Activated naive CD8-positive, alpha-beta T cell (primary cell): ENCODE results near the gene LNPEP.
A peak's percentile ranks its signal among the peaks of the same experiment; 100 is the strongest.

ENCODE experiments used
- H3K27ac Mint-ChIP-seq: one replicate; pipeline ENCODE4 v1.8.0; 2021; ENCODE audit warnings: mixed read lengths
- H3K27me3 Mint-ChIP-seq: one replicate; pipeline ENCODE4 v1.8.0; 2021; ENCODE audit warnings: mixed read lengths
- H3K36me3 Mint-ChIP-seq: one replicate; pipeline ENCODE4 v1.8.0; 2021; ENCODE audit warnings: mixed read lengths
- H3K4me1 Mint-ChIP-seq: one replicate; pipeline ENCODE4 v1.8.0; 2021; ENCODE audit warnings: low read depth, mixed read lengths
- H3K4me3 Mint-ChIP-seq: one replicate; pipeline ENCODE4 v1.8.0; 2021; ENCODE audit warnings: mild to moderate bottlenecking, mixed read lengths
- H3K9me3 Mint-ChIP-seq: one replicate; pipeline ENCODE4 v1.8.0; 2021; ENCODE audit warnings: low read depth, mixed read lengths

The LNPEP gene

DNA sequence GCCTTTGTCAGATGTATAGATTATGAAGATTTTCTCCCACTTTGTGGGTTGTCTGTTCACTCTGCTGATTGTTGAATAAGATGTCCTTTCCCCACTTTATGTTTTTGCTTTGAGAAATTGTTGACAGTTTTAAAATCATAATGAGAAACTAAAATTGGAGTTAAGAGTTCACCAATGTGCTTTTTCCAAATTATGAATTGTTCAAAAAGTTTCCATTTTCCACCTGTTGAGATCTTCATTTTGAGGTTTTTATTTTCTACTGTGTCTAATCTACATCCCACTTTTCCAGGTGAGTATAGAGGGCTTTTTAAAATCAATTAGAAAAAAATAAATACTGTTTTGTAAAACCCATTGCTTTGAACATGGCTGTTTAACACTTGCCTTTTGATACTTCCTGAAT lies 55.8 kb downstream of the LNPEP start:
- Mint-ChIP-seq H3K36me3 (peaks cover 27% of the 10 kb centered on the region), H3K9me3 (no peaks in the 10 kb centered on the region), H3K4me1 (peaks cover 50% of the 10 kb centered on the region), H3K4me3 (no peak overlapping the region), H3K27me3 (no peaks in the 10 kb centered on the region), H3K27ac (peak overlapping the region; percentile 61)

DNA sequence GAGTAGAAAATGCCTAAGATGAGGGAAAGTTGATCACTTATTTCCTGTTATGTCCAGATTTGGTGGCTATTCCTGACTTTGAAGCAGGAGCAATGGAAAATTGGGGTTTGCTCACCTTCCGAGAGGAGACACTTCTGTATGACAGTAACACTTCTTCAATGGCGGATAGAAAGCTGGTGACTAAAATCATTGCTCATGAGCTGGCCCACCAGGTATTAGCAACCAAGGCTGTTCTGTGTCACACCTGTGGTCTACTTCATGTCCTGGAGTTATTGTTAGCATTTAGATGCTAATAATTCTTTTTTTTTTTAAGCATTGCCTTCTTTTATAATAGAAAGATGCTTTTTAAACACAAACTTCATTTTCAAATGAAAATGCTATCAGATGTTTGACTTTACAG lies 57.9 kb downstream of the LNPEP start:
- peaks cover 27% of the 10 kb centered on the region for H3K36me3 Mint-ChIP-seq
- H3K27me3 Mint-ChIP-seq: no peaks in the 10 kb centered on the region
- peaks cover 50% of the 10 kb centered on the region for H3K4me1 Mint-ChIP-seq
- H3K27ac Mint-ChIP-seq: peak overlapping the region; percentile 61
- H3K4me3 Mint-ChIP-seq: no peak overlapping the region
- no peaks in the 10 kb centered on the region for H3K9me3 Mint-ChIP-seq

DNA sequence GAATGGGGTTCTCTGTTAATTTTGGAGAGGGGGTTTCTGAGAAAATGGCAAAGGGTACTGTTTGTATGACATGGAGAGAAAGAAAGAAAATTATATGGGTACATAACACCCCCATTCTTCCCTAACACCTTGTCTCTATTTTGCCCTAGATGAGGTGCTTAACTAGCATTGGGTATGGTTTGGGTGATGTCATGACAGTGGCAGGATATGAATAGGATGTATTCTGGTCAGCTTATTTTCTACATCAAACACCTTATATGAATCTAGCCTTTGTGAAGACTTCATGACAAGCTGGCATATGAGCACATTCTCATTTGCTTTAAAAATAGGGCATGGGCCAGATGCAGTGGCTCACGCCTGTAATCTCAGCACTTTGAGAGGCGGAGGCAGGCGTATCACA lies 58.6 kb downstream of the LNPEP start:
- peak overlapping the region; percentile 34 for H3K27ac Mint-ChIP-seq
- H3K36me3 Mint-ChIP-seq: peaks cover 28% of the 10 kb centered on the region
- H3K4me1 Mint-ChIP-seq: peaks cover 54% of the 10 kb centered on the region

DNA sequence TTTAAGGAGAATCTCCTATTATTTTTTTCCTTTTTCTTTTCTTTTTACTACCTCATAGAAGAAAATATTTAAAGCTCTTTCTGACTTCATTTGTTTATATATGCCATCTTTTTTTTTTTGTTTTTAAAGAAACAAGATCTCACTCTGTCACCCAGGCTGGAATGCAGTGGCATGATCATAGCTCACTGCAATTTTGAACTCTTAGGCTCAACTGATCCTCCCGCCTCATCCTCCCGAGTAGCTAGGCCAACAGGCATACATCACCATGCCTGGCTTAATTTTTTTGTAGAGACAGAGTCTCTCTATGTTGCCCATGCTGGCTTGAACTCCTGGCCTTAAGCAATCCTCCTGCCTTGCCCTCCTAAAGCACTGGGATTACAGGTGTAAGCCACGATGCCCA lies 59.5 kb downstream of the LNPEP start:
- Mint-ChIP-seq H3K36me3 (peaks cover 23% of the 10 kb centered on the region), H3K4me3 (no peak overlapping the region), H3K4me1 (peaks cover 45% of the 10 kb centered on the region), H3K27ac (peak overlapping the region; percentile 56), H3K9me3 (no peaks in the 10 kb centered on the region), H3K27me3 (no peaks in the 10 kb centered on the region)

More for the DNA sequence above, 58.6 kb downstream of the LNPEP start:
- Mint-ChIP-seq H3K27me3 (no peaks in the 10 kb centered on the region), H3K4me3 (no peak overlapping the region), H3K9me3 (no peaks in the 10 kb centered on the region)

DNA sequence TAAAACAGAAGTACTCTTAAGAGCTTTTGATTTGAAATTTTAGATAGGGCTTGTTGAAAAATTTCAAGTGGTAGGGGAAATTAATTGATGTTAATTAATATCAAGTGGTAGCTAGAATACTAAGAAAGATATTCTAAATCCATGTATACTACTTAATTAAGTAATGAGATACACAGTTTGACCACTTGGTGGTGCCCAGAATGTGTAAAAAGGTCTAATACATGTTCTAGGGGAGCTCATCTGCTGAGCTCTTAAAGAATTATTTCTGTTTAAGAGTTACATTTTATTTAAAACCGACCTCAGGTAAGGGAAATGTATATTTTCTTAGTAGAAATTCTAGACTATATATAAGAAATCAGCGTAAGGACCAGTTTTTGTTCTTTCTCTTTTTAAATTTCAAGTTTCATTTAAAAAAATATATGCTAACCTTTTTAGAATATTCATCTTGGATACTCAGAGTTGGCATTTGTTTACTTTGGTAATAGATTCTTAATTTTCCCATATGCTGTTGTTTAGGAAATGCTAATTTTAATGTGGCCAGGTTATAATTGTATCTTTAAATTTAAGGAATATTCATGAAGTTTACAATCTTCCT lies 61.5 kb downstream of the LNPEP start:
- H3K4me1 Mint-ChIP-seq: peaks cover 35% of the 10 kb centered on the region
- no peak overlapping the region for H3K4me3 Mint-ChIP-seq
- H3K27me3 Mint-ChIP-seq: no peaks in the 10 kb centered on the region
- H3K27ac Mint-ChIP-seq: no peak overlapping the region
- no peaks in the 10 kb centered on the region for H3K9me3 Mint-ChIP-seq
- H3K36me3 Mint-ChIP-seq: peaks cover 12% of the 10 kb centered on the region

DNA sequence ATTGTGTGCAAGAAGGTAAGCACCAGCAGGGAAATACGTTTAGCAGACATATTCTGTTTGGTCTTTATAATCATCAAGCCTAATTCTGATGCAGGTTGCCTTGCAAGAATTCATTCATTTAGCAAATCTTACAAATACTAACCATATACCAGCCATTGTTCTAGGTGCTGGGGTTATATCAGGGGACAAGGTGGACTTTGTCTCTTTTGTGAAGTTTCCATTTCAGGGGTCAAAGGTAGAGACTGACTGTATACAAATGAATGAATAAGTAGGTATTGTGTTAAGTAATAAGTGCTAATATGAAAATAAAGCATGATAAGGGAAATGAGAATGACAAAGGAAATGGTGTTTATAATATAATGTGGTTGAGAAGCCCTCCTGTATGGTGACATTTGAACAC lies 64.0 kb downstream of the LNPEP start:
- Mint-ChIP-seq H3K4me3 (no peak overlapping the region), H3K27me3 (no peaks in the 10 kb centered on the region), H3K27ac (peak overlapping the region; percentile 10), H3K9me3 (no peaks in the 10 kb centered on the region), H3K36me3 (peaks cover 6% of the 10 kb centered on the region), H3K4me1 (peaks cover 20% of the 10 kb centered on the region)

DNA sequence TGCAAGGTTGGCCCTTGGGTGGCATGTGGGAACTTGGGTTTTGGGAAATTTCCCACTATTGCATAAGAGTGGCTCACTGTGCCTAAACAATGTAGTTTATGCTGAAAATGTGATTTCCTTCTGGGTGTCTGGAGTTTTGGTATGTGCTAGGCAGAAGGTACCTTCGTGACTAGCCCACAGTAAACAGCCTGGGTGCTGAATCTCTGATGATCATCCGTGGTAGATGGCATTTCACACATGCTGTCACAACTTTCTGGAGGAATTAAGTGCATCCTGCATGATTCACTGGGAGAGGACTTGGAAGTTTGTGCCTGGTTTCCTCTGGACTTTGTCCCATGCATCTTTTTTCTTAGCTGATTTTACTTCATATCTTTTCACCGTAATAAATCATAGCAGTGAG lies 64.5 kb downstream of the LNPEP start:
- Mint-ChIP-seq H3K27ac (no peak overlapping the region), H3K4me1 (peaks cover 14% of the 10 kb centered on the region), H3K9me3 (no peaks in the 10 kb centered on the region), H3K36me3 (peaks cover 6% of the 10 kb centered on the region), H3K4me3 (no peak overlapping the region), H3K27me3 (no peaks in the 10 kb centered on the region)

DNA sequence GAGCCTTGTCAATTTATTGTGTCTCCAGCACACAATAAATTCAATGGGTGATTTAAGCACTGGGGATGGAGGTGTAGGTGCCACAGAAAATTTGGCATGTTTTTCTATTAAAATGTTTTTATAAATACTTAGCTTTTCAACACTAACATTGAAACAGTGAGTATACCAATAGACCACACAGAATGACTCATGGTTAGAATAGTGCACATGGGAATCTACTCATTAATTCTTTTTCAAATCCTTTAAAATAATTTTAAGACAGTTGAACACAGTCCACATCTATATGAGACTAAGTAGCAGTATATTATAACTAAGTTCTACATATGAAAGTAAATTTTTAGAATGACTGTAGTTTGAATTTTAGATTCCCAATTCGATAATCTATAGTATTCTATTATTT lies 67.1 kb downstream of the LNPEP start:
- H3K27me3 Mint-ChIP-seq: no peaks in the 10 kb centered on the region
- peaks cover 19% of the 10 kb centered on the region for H3K4me1 Mint-ChIP-seq
- H3K4me3 Mint-ChIP-seq: no peak overlapping the region
- H3K36me3 Mint-ChIP-seq: peaks cover 6% of the 10 kb centered on the region
- H3K27ac Mint-ChIP-seq: no peak overlapping the region
- no peaks in the 10 kb centered on the region for H3K9me3 Mint-ChIP-seq

DNA sequence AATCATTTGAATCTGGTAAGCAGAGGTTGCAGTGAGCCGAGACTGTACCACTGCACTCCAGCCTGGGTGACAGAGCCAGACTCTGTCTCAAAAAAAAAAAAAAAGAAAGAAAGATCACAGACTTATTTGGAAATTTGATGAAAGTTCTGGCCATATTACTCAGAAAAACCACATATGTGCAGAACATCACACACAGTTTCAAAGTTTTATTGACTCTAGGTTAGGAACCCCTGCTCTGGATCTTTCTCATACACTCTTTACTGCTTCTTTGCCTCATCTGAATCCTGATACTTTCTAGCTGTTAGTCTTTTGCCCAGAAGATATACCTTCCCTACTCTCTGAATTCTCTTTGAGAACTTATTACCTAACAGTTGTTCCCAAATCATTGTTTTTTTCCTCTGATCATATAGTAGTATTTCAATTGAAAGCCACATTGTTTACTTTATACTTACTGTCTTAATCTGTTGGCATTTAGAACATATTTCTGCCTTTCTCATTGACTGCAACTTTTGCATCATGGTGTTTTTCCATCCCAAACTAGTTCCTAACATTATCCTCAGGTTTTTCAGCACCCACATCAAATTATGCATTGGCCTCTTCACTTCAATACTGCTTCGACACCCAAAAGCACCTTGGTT lies 68.7 kb downstream of the LNPEP start:
- Mint-ChIP-seq H3K4me1 (peaks cover 17% of the 10 kb centered on the region), H3K9me3 (no peaks in the 10 kb centered on the region), H3K27me3 (no peaks in the 10 kb centered on the region), H3K27ac (no peak overlapping the region), H3K4me3 (peak overlapping the region; percentile 20), H3K36me3 (peaks cover 5% of the 10 kb centered on the region)

DNA sequence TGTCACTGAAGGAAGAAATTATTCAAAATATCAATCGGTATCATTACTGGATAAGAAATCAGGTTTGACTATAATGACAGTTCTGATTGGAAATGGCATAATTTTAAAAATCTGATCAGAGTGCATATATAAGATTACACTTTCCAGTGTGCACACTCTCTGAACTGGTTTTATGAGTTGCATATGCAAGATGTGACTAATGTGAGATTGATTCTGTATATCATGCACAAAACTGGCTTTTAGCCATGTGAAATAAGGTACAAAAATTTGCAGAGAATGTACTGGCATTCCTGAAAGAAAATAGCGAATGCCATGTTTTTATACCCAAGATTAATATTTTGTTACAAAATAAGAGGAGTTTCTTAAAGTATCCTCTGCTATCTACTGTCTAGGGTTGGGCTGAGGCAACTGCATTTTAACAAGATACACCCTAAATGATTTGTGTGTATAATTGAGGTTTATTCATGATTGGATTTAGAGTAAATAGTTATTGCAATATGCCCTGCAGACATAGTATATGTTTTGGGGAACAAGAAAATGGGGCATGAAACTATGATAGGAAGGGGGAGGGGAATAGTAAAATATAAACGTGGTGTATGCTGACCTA lies 70.7 kb downstream of the LNPEP start:
- no peaks in the 10 kb centered on the region for H3K9me3 Mint-ChIP-seq
- peaks cover 13% of the 10 kb centered on the region for H3K36me3 Mint-ChIP-seq
- peaks cover 27% of the 10 kb centered on the region for H3K4me1 Mint-ChIP-seq
- H3K27me3 Mint-ChIP-seq: no peaks in the 10 kb centered on the region
- H3K4me3 Mint-ChIP-seq: no peak overlapping the region
- H3K27ac Mint-ChIP-seq: peak overlapping the region; percentile 64

DNA sequence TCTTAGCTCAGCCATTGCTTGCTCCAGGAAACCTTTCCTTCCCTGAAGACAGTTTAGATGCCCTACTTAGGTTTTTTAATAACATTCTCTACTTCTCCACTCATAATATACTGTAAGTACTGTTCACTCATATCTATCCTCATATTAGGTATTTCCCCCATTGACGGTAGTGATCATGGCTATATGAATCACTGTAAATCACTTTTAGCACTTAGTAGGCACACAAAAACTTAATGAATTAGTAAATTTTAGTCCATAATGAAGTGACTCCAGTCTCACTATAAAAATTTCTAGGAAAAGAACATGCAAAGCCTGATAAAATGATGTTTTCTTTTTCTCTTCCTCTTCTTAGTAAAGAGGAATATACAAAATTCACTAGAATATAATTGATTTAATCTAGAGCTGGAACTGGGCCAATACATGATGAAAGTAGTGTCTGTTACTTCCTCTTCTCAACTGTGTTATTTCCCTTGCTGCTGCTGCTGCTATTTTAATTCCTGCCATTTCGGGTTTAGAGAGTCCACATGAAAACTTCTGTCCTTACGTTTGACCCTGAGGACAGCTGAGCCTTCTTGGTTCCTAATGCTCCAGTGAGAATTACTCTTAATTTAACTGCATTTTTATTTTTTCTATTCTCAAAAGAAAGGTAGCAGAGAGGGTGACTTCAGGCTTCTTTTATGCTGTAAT lies 73.5 kb downstream of the LNPEP start:
- H3K4me3 Mint-ChIP-seq: peak overlapping the region; percentile 64

DNA sequence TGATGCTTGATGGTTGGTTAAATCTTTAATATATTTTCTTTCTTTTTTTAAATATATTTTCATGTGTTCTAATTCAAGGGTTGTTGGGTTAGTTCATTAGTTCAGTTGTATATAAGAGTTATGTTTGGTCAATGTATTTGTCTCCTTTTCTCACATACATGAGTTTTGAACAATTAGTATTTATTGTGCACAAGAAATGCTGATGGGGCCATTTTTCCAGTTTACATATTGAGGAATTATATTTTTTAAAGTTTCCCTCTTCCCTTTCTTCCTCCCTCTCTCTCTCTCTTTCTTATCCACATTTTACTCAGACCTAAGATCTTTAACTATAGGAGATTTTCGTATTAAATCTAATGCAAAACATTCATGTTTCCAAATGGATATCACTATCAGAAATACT lies 74.0 kb downstream of the LNPEP start:
- H3K9me3 Mint-ChIP-seq: no peaks in the 10 kb centered on the region
- no peaks in the 10 kb centered on the region for H3K27me3 Mint-ChIP-seq
- H3K4me1 Mint-ChIP-seq: peaks cover 30% of the 10 kb centered on the region
- H3K36me3 Mint-ChIP-seq: peaks cover 22% of the 10 kb centered on the region
- peak overlapping the region; percentile 4 for H3K4me3 Mint-ChIP-seq
- peak overlapping the region; percentile 56 for H3K27ac Mint-ChIP-seq

More for the DNA sequence above, 73.5 kb downstream of the LNPEP start:
- Mint-ChIP-seq H3K4me1 (peaks cover 28% of the 10 kb centered on the region), H3K9me3 (no peaks in the 10 kb centered on the region), H3K27me3 (no peaks in the 10 kb centered on the region), H3K36me3 (peaks cover 20% of the 10 kb centered on the region), H3K27ac (peak overlapping the region; percentile 95)

DNA sequence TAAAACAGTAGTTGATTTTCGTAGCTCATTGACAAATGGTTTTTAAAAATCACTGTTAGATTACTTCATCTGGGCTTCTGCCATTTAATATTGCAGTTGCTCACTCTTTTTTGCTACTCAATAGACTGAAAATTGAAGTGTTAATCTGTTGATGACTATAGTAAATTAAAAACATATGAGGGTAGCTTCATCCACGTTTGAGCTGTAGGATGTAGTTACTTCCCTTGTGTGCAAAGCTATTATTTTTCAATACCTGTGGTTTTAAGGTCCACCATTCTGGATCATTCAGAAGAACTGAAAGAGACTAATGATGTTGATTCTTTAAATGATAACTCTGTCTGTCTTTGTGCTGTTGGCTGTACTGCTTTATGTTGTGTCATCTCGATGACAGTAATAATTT lies 74.7 kb downstream of the LNPEP start:
- Mint-ChIP-seq H3K27me3 (no peaks in the 10 kb centered on the region), H3K4me1 (peaks cover 30% of the 10 kb centered on the region), H3K36me3 (peaks cover 22% of the 10 kb centered on the region), H3K4me3 (no peak overlapping the region), H3K27ac (peak overlapping the region; percentile 34), H3K9me3 (no peaks in the 10 kb centered on the region)

DNA sequence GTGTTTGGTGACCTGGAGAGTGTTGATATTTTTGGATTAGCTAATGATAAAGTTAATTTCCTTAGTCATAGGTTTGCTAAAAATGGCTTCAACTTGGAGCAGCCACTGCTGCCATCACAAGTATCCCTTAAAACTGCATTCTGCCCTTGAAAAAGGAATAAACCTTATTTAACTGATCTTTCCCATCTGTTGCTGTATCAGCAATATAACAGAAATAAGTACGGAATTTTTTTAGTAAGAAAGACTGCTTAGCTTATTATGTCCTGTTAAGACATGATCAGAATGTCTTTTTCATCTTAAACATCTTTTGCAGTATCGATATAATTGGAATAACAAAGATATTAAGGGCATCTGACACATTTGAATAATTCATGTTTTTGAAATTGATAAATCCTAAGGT lies 75.7 kb downstream of the LNPEP start:
- peaks cover 22% of the 10 kb centered on the region for H3K36me3 Mint-ChIP-seq
- peaks cover 27% of the 10 kb centered on the region for H3K4me1 Mint-ChIP-seq
- H3K4me3 Mint-ChIP-seq: no peak overlapping the region
- no peaks in the 10 kb centered on the region for H3K27me3 Mint-ChIP-seq
- H3K27ac Mint-ChIP-seq: peak overlapping the region; percentile 34
- no peaks in the 10 kb centered on the region for H3K9me3 Mint-ChIP-seq

DNA sequence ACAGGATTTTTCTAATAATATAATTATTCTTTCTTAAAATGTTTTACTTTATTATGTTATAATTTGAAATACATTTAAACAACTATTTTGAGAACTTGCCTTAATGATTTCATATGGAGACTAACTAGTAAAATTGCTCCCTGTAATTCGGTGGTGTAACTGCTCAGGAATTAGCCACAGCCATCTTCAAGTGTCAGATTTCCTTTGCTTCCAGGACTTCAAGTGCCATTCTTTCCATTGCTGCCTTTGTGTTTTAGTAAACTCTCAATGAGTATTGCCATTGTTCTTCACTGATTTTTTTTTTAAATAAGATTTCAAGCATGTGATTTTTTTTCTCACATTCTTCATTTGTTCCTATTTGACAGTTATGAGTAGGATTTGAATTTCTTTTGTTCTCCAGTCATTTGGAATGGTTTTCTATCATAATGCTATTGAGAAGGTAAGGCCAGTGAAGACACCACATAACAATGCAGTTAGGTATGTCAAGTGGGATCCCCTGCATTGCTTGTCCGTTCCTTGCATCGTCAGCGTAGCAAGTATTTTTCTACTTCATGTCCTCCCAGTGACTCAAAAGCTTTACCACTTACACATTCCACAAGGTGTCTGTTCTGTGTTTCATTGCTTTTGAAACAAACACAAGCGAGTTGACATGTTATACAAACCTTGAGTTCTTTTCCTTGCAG lies 83.7 kb downstream of the LNPEP start:
- peaks cover 17% of the 10 kb centered on the region for H3K36me3 Mint-ChIP-seq
- H3K4me3 Mint-ChIP-seq: no peak overlapping the region
- H3K27me3 Mint-ChIP-seq: no peaks in the 10 kb centered on the region
- H3K4me1 Mint-ChIP-seq: peaks cover 24% of the 10 kb centered on the region
- no peaks in the 10 kb centered on the region for H3K9me3 Mint-ChIP-seq
- no peak overlapping the region for H3K27ac Mint-ChIP-seq
